Mononuclear cell (primary cell): Measurements from ENCODE around the gene DDX6. TPM values are rescaled to one million over a fixed set of nuclear protein-coding genes. Genes with fewer than 3 reads are reported as not detected.
"Not testable (repeated sequence)": the region's sequence is repeated elsewhere in the genome, so short reads cannot be mapped to it uniquely, and the experiment has no call there.

ENCODE experiments used
- H3K27me3 ChIP-seq: 2 replicates; pipeline ENCODE4 v1.6.0; 2011; ENCODE audit warnings: low read length, control low read depth; ENCODE audit not compliant: insufficient read depth
- H3K4me1 ChIP-seq: 2 replicates; pipeline ENCODE4 v1.5.1; 2011; ENCODE audit warnings: mild to moderate bottlenecking, low read length, control low read depth; ENCODE audit not compliant: insufficient read depth
- H3K4me3 ChIP-seq: 2 replicates; pipeline ENCODE4 v1.5.1; 2011; ENCODE audit warnings: mild to moderate bottlenecking, low read length, moderate library complexity
- H3K9me3 ChIP-seq: 2 replicates; pipeline ENCODE4 v1.5.1; 2011; ENCODE audit warnings: low read depth, mild to moderate bottlenecking, control low read depth, low read length
- total RNA-seq: library from RNA; depleted of rRNA; stranded (reverse); fragments of >200 nt; gene quantifications from one replicate; pipeline ENCODE4 v1.2.3, GENCODE V29; 2012

Gene DDX6
- total RNA-seq, 1 donor, result 462 TPM

DNA sequence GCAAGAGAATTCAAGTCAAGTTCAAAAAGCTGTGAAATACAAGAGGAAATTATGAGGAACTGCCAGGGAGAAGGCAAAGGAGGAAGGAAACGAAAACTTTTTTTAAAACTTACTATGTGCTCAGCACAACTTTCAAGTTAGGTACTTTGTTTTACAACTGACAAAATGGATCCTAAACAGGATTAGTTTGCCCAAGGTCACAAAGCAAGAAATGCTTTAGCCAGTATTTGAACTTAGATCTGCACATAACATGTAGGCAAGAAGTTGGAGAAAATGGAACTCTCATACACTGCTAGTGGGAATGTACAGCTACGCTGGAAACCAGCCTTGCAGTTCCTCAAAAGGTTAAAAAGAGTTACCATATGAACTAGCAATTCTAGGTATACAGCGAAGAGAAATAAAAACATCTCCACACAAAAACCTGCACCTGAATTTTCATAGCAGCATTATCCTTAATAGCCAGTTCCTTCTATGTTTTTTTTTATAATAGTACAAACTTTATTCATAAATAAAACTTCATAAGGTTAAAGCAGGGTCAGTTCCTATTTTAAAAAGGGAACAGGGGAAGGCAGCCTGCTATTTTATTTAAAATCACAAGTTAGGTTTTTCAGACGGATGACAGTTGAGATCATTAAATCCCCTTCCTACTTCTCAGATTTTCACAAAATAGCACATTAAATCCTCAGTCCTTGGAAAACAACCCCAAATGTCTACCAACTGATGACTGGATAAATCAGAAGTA, 19.2 kb downstream of the DDX6 start:
- Histone ChIP-seq H3K4me3 (no peak overlapping the region), H3K9me3 (no peaks in the 10 kb centered on the region), H3K4me1 (peaks cover 69% of the 10 kb centered on the region), H3K27me3 (no peaks in the 10 kb centered on the region)

DNA sequence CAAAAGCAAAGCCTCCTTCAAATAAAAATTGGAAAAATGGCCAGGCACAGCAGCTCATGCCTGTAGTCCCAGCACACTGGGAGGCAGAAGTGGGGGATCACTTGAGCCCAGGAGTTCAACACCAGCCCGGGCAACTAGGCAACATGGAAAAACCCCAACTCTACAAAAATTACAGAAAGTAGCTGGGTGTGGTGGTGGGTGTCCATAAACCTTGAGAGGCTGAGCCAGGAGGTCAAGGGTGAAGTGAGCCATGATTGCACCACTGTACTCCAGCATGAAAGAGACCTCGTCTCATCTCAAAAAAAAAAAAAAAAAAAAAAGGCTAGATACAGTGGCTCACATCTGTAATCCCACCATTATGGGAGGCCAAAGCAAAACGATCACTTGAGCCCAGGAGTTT, 22.3 kb downstream of the DDX6 start:
- peaks cover 52% of the 10 kb centered on the region for H3K4me1 ChIP-seq
- no peaks in the 10 kb centered on the region for H3K27me3 ChIP-seq
- no peak overlapping the region for H3K4me3 ChIP-seq
- no peaks in the 10 kb centered on the region for H3K9me3 ChIP-seq

DNA sequence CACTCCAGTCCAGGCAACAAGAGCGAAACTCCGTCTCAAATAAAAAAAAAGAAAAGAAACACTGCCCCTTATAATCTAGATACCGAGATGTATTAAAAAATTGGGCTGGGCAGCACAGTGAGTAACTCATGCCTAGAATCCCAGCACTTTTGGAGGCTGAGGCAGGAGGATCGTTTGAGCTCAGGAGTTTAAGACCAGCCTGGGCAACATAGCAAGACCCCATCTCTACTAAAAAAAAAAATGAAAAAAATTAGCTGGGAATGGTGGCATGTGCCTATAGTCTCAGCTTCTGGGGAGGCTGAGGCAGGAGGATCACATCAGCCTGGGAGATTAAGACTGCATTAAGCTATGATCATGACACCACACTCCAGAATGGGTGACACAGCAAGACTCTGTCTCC, 24.9 kb downstream of the DDX6 start:
- no peak overlapping the region for H3K4me3 ChIP-seq
- H3K9me3 ChIP-seq, result no peaks in the 10 kb centered on the region
- no peaks in the 10 kb centered on the region for H3K27me3 ChIP-seq
- H3K4me1 ChIP-seq, result peaks cover 25% of the 10 kb centered on the region

DNA sequence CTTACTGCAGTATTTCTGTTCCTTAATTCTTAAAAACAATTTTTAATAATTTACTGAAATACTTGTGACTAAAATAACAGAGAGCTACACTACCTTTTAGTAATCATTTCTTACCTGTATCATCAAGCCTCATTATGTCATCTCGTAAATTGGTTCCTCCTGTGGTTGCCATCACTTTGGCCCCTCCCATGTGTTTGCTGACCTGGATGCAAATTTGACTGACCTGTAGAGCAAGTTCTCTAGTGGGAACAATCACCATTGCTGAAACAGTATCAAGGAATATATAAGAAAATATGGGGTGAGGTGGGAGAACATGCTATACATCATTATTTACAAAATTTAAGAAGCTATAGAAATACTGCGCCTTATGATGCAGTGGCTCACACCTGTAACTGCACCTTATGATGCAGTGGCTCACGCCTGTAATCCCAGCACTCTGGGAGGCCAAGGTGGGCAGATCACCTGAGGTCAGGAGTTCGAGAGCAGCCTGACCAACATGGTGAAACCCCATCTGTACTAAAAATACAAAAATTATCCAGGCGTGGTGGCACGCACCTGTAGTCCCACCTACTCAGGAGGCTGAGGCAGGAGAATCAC, 25.8 kb downstream of the DDX6 start:
- H3K4me3 ChIP-seq, H3K9me3 ChIP-seq, H3K27me3 ChIP-seq: not testable (repeated sequence)
- peaks cover 17% of the 10 kb centered on the region for H3K4me1 ChIP-seq

DNA sequence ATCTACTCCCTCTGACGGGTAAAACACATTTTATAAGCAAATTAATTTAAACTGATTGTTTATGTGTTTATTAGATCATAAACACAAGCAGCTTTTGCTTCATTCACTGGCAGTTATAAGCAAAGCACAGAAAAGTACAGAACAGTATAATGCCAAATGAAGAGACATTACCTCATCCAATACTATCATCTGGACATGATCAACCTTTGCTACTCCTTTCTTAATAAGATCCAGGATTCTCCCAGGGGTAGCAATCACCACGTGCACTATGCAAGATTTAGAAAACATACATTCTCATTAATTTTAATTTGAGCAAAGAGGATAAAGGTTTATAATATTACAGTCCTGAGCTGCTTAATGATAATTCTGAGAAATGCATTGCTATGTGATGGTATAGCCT, 27.9 kb downstream of the DDX6 start:
- Histone ChIP-seq H3K4me1 (no peaks in the 10 kb centered on the region), H3K27me3 (no peaks in the 10 kb centered on the region), H3K9me3 (no peaks in the 10 kb centered on the region), H3K4me3 (no peak overlapping the region)

DNA sequence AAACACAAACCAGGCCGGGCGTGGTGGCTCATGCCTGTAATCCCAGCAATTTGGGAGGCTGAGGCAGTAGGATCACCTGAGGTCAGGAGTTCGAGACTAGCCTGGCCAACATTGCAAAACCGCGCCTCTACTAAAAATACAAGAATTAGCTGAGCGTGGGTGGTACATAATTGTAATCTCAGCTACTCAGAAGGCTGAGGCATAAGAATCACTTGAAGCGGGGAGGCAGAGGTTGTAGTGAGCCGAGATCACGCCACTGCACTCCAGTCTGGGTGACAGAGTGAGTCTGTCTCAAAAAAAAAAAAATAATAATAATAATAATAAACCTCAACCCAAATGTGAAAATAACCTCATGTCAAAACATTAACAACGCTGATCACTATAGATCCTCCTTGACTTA, 29.0 kb downstream of the DDX6 start:
- not testable (repeated sequence) for H3K4me3 ChIP-seq, H3K9me3 ChIP-seq, H3K27me3 ChIP-seq, H3K4me1 ChIP-seq

DNA sequence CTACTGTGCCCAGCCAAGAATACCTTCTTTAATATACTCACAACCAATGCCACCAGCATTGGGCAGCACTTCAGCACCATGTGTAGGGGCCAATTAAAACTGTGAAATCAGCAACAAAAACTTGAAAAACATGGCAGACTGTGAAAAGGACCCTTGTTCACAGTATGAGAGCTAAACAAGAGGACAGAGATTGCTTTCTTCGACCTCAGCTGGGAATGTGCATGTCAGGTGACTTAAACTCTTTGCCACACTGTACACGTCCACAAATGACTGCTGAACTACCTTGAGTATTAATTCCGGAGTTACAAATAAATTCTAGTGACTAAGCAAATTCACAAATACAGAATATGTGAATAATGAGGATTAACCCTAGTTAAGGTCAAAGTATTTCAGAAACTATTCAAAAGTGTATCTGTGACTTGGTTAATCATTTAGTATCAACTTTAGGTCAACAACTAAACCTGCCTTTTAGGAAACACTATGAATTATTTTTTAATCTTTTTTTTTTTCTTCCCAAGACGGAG, 33.0 kb downstream of the DDX6 start:
- H3K4me1 ChIP-seq, result no peaks in the 10 kb centered on the region
- H3K4me3 ChIP-seq, result no peak overlapping the region
- no peaks in the 10 kb centered on the region for H3K9me3 ChIP-seq
- no peaks in the 10 kb centered on the region for H3K27me3 ChIP-seq

DNA sequence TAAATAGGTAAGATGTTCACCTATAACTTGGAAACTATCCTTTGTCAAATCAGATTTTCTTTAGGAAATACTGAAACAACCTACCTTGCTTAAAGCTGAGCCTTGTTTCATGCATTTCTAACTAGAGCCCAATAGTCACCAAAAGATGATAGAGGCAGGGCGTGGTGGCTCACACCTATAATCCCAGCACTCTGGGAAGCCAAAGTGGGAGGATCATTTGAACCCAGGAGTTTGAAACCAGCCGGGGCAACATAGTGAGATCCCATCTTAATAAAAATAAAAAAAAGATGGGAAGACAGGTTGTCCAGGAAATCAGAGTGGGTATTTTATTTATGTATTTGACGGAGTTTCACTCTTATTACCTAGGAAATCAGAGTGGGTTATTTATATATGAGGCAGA, 38.3 kb downstream of the DDX6 start:
- Histone ChIP-seq H3K27me3 (no peaks in the 10 kb centered on the region), H3K4me1 (no peaks in the 10 kb centered on the region), H3K4me3 (no peak overlapping the region), H3K9me3 (no peaks in the 10 kb centered on the region)

DNA sequence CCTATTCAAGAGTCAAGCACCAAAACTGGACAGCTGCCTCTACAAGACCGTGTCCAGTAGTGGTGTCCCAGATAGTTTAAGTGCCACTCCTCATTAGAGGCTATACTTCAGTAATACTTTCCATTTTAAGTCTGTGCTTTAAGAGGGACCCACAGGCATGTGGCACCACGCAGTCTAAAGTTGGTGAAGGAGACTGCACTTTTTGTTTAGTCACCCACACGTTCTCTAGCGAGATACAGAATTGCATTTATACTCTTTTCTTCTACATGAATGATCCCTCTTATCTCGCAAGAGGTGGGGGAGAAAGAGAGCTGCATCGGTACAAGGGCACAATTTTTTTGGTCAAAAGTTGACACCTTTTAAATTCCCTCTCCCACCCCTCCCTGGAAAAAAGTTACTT, 41.5 kb downstream of the DDX6 start:
- Histone ChIP-seq H3K9me3 (no peaks in the 10 kb centered on the region), H3K27me3 (no peaks in the 10 kb centered on the region), H3K4me1 (no peaks in the 10 kb centered on the region), H3K4me3 (no peak overlapping the region)

DNA sequence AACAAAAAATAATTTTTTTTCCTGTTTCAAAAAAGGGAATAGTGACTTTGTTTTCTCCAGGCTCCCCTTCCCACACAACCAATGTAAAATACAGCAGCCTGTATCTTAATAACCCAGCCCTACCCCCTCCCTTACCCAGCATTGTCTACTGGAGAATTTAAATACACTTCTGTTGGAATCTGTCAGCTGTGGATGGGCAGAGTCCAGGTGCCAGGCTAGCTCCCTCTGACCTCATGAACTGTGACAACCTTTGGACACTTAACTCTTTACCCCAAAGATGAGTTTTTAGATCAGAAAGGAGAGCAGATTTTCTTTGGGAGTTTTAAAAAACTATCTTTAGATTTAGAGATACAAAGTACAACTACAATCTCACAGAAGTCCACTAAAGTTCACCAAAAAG, 42.9 kb downstream of the DDX6 start:
- H3K4me3 ChIP-seq, result no peak overlapping the region
- H3K4me1 ChIP-seq, result no peaks in the 10 kb centered on the region
- no peaks in the 10 kb centered on the region for H3K27me3 ChIP-seq

DNA sequence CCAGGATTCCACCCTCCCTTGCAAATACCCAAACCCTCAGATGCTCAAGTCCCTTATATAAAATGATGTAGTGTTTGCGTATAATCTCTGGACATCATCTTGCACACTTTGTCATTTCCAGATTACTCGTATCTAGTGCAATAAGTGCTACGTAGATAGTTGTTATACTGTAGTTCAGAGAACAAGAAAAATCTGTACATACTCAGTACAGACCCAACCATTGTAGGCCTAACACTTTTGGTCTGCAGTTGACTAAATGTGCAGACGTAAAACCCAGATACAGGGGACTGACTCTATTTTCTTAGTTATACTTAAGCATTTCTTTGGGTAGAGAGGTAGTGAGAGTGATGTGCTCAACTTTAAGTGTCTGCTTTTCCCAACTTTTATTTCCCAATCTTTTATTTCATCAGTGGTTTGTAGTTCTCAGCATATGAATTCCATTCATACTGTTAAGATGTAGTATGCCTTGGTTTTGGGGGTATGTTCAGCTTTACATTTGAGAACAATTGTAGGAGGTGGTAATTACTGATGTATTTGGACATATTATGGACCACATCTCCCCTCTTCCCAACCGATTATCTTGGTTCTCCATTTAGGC, 43.9 kb downstream of the DDX6 start:
- no peaks in the 10 kb centered on the region for H3K4me1 ChIP-seq
- no peaks in the 10 kb centered on the region for H3K9me3 ChIP-seq
- no peak overlapping the region for H3K4me3 ChIP-seq
- no peaks in the 10 kb centered on the region for H3K27me3 ChIP-seq

More for the DNA sequence above, 42.9 kb downstream of the DDX6 start:
- no peaks in the 10 kb centered on the region for H3K9me3 ChIP-seq

DNA sequence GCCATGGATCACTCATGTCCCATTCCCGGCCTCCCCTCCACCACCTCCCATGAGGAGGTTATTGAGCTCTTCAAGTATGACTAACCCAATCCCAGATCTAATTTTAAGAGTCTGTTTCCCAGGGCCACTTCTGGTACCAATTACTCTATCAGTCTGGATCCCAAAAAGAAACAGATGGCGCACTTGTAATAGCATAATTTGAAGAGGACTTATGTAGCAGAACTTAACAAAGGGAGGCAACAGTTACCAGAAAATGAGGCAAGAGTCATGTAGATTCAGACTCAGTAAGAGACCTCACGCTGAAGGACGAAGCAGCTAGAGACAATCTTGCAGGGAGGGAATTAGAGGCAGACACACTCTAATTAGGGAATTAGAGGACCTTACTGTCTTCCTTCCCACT, 46.9 kb downstream of the DDX6 start:
- H3K9me3 ChIP-seq, result no peaks in the 10 kb centered on the region
- no peaks in the 10 kb centered on the region for H3K27me3 ChIP-seq
- H3K4me1 ChIP-seq, result peaks cover 7% of the 10 kb centered on the region
- H3K4me3 ChIP-seq, result no peak overlapping the region

DNA sequence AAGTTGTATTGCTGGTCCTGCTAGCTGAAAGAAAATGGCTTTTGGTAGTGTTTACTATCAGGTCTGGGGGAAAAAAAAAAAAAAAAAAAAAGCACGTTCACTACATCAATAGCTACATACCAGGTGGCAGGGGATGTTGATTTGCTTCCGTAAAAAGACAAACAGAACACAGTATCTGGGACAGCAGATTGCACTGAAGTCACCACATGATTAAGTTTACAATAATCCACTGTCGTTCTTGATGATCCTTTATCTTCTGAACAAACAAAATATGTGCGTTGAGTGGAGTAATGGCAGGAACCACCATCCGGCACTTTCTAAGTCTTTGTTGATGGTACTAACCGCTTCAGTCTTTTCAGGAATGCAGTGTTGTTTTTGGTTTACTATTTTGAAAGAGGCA, 48.7 kb downstream of the DDX6 start:
- no peaks in the 10 kb centered on the region for H3K9me3 ChIP-seq
- no peaks in the 10 kb centered on the region for H3K27me3 ChIP-seq
- peaks cover 8% of the 10 kb centered on the region for H3K4me1 ChIP-seq
- H3K4me3 ChIP-seq, result no peak overlapping the region

DNA sequence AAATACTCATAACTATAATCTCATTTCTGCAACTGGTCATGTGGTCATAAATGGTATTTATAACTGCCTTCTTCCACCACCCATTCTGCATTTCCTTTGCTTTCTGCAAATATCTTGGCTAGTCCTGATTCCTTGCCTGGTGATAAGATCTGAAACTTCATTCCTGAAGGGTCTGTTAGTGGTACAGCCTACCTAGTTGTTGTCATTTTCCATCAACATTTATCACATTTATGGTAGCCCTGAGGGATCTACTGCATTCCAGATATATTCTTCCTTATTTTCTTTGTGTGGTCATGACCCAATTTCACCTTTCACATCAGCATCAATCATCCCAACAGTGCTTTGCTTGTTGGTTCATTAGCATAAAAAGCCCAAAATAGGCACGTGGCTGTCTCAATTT, 50.1 kb downstream of the DDX6 start:
- H3K4me1 ChIP-seq, result peaks cover 8% of the 10 kb centered on the region
- no peaks in the 10 kb centered on the region for H3K9me3 ChIP-seq
- H3K4me3 ChIP-seq, result no peak overlapping the region
- no peaks in the 10 kb centered on the region for H3K27me3 ChIP-seq

DNA sequence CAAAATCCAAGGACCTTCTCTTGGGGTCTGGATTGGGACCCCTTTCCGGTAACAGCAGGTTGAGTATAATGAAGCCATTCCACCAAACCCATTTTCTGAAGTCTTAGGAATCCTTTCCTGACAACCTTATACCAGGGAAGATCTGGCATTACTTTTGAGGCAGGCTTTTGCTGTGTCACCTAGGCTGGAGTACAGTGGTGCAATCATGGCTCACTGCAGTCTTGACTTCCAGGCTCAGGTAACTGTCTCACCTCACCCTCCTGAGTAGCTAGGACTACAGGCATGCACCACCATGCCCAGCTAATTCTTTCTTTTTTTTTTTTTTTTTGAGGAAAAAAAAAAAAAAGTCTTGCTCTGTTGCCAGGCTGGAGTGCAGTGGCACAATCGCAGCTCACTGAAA, 55.8 kb downstream of the DDX6 start:
- H3K4me1 ChIP-seq, result peaks cover 8% of the 10 kb centered on the region

DNA sequence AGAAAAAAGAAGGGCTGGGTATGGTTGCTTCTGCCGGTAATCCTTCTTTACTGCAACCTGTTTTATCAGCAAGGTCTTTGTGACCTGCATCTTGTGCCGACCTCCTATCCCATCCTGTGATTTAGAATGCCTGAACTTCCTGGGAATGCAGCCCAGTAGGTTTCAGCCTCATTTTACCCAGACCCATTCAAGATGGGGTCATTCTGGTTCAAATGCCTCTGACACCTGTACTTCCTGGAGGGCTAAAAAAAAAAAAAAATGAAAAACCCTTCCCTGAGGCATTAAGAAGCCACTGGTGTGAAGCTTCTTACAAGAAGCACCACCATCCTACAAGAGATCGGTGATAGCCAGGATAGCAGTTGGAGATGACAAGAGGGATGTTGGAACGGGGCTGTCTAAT, 56.9 kb downstream of the DDX6 start:
- Histone ChIP-seq H3K27me3 (no peaks in the 10 kb centered on the region), H3K4me1 (peaks cover 1% of the 10 kb centered on the region), H3K9me3 (no peaks in the 10 kb centered on the region), H3K4me3 (no peak overlapping the region)

More for the DNA sequence above, 55.8 kb downstream of the DDX6 start:
- no peaks in the 10 kb centered on the region for H3K27me3 ChIP-seq
- no peaks in the 10 kb centered on the region for H3K9me3 ChIP-seq
- H3K4me3 ChIP-seq, result no peak overlapping the region
